Measurements from ENCODE around the gene KCNAB1.

DNA sequence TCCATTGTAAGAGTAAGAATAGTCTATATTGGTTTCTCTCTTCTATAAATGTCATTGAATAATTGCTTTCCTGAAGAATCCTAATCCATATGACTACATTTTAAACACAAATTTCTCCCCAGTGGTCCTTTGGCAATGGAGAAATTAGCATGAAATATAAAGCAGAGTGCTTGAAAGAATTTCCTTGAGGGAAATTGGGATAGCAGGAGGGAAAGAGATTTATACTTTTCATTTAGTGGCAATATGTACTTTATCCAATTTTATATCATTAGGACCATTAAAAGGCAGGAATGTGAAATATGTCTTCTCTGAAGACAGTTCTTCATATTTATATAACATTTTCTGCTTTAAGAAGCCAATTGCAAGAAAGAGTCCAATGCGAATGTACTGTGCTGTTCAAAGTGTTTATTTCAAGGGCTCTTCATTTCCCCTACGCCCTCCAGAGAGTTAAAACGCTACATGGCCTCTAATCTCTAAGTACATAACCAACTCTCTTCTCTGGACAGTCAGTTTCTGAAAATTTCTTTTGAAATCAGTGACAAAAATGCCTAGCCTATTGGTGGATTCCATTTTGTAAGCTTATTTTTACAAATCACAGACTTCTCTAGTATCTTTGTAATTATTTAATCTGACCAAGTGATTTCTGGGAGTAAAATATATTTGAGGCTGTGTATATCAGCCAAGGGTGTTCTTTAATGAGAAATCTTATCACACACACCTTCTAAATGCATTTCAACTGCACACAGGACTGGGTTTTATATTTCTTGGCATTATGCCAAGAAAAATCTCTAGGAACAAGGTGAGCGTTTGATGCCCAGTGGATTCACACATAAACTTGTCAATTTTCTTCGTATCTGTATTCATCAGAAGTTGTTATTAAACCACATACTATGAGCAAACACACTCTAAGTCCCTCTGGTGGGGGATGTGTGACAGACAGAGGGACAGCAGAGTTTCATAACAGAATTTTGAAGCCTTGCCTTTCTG is 51.2 kb downstream of the KCNAB1 start:
- TF ChIP-seq, protein P1, sequence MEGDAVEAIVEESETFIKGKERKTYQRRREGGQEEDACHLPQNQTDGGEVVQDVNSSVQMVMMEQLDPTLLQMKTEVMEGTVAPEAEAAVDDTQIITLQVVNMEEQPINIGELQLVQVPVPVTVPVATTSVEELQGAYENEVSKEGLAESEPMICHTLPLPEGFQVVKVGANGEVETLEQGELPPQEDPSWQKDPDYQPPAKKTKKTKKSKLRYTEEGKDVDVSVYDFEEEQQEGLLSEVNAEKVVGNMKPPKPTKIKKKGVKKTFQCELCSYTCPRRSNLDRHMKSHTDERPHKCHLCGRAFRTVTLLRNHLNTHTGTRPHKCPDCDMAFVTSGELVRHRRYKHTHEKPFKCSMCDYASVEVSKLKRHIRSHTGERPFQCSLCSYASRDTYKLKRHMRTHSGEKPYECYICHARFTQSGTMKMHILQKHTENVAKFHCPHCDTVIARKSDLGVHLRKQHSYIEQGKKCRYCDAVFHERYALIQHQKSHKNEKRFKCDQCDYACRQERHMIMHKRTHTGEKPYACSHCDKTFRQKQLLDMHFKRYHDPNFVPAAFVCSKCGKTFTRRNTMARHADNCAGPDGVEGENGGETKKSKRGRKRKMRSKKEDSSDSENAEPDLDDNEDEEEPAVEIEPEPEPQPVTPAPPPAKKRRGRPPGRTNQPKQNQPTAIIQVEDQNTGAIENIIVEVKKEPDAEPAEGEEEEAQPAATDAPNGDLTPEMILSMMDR (IDR thresholded peaks at IDR 0.05; ENCODE audit: insufficient read depth, low read length, poor library complexity, severe bottlenecking), result no peak
- no peak for TF ChIP-seq EZH2phosphoT487 (conservative IDR thresholded peaks at IDR 0.05; ENCODE audit: low read length)
